IMR-90 (cell line): Measurements from ENCODE around the gene BICD1. TPM values are rescaled to one million over a fixed set of nuclear protein-coding genes. Genes with fewer than 3 reads are reported as not detected.

Experiments
- ATAC-seq: fragments of 200-7000 bp; cut with Tn5 transposase; 2 replicates; pipeline ENCODE4 v1.9.1; 2020; ENCODE audit warnings: low read depth, mild to moderate bottlenecking, moderate library complexity
- BruUV-seq: library from RNA; stranded (reverse); fragments of 400-500 nt; replicated peaks from 2 replicates; lab custom pipeline; 2021; lab: Mats Ljungman, UMichigan
- CTCF ChIA-PET: fragments of 300-600 bp; formaldehyde crosslinking; extraction: SDS; loops from one replicate; lab custom pipeline; 2021; ENCODE audit warnings: antibody characterized with exemption; lab: Yijun Ruan, JAX
- POLR2A ChIA-PET: fragments of 300-600 bp; sonication (Branson Sonifier 250); formaldehyde crosslinking; loops from one replicate; lab custom pipeline; 2022; ENCODE audit warnings: antibody characterized with exemption; ENCODE audit not compliant: unreplicated experiment; lab: Charles Lee
- DNase-seq: peaks from one replicate; pipeline ENCODE4 v3.0.0; 2013
- H2AFZ ChIP-seq: replicated peaks from 2 replicates; pipeline ENCODE3; 2013; ENCODE audit warnings: low read length, mild to moderate bottlenecking; ENCODE audit not compliant: poor library complexity
- H2AK5ac ChIP-seq: 2 replicates; pipeline ENCODE4 v1.6.1; 2013; ENCODE audit warnings: low read depth, low read length, inconsistent platforms
- H2AK9ac ChIP-seq: replicated peaks from 2 replicates; pipeline ENCODE3; 2013; ENCODE audit warnings: mild to moderate bottlenecking, low read depth, low read length, moderate library complexity; ENCODE audit not compliant: poor library complexity
- H2BK120ac ChIP-seq: 2 replicates; pipeline ENCODE4 v1.6.1; 2013; ENCODE audit warnings: low read depth, low read length, inconsistent platforms
- H2BK15ac ChIP-seq: 3 replicates; pipeline ENCODE4 v1.6.1; 2013; ENCODE audit warnings: low read depth, low read length, inconsistent platforms
- H2BK20ac ChIP-seq: 2 replicates; pipeline ENCODE4 v1.6.1; 2013; ENCODE audit warnings: low read depth, mild to moderate bottlenecking, inconsistent platforms, low read length, moderate library complexity
- H2BK5ac ChIP-seq: 2 replicates; pipeline ENCODE4 v1.6.1; 2013; ENCODE audit warnings: mild to moderate bottlenecking, low read depth, low read length, inconsistent platforms; ENCODE audit not compliant: poor library complexity, severe bottlenecking
- H3K14ac ChIP-seq: replicated peaks from 2 replicates; pipeline ENCODE4 v1.6.1; 2013; ENCODE audit warnings: low read depth, low read length, inconsistent platforms
- H3K18ac ChIP-seq: 2 replicates; pipeline ENCODE4 v1.6.1; 2013; ENCODE audit warnings: low read depth, low read length, control low read depth
- H3K23ac ChIP-seq: 2 replicates; pipeline ENCODE4 v1.6.1; 2013; ENCODE audit warnings: low read depth, low read length, inconsistent platforms
- H3K27ac ChIP-seq: 2 replicates; pipeline ENCODE4 v1.5.1; 2013; ENCODE audit warnings: mild to moderate bottlenecking, control low read depth, low read length; ENCODE audit not compliant: insufficient read depth
- H3K27me3 ChIP-seq: 2 replicates; pipeline ENCODE4 v1.6.1; 2013; ENCODE audit warnings: low read length; ENCODE audit not compliant: control insufficient read depth, insufficient read depth
- H3K36me3 ChIP-seq: 2 replicates; pipeline ENCODE4 v1.6.1; 2013; ENCODE audit warnings: low read length, mixed read lengths; ENCODE audit not compliant: control insufficient read depth, insufficient read depth
- H3K4ac ChIP-seq: 2 replicates; pipeline ENCODE4 v1.6.1; 2013; ENCODE audit warnings: low read depth, low read length, inconsistent platforms
- H3K4me1 ChIP-seq: 2 replicates; pipeline ENCODE4 v1.6.1; 2013; ENCODE audit warnings: low read length, mixed read lengths; ENCODE audit not compliant: control insufficient read depth, insufficient read depth
- H3K4me2 ChIP-seq: 2 replicates; pipeline ENCODE4 v1.6.1; 2013; ENCODE audit warnings: low read depth, mild to moderate bottlenecking, control low read depth, low read length, moderate library complexity
- H3K4me3 ChIP-seq: 2 replicates; pipeline ENCODE4 v1.5.1; 2013; ENCODE audit warnings: low read depth, mild to moderate bottlenecking, control low read depth, low read length, moderate library complexity; ENCODE audit not compliant: insufficient read depth
- H3K56ac ChIP-seq: 2 replicates; pipeline ENCODE4 v1.6.1; 2013; ENCODE audit warnings: low read length, inconsistent platforms; ENCODE audit not compliant: insufficient read depth; ENCODE audit errors: extremely low read depth
- H3K79me1 ChIP-seq, 2 experiments: 2 replicates each; pipeline ENCODE4 v1.6.1; 2013; ENCODE audit warnings: low read length in 2 of 2, inconsistent platforms in 1 of 2, low read depth in 1 of 2
- H3K9ac ChIP-seq: 2 replicates; pipeline ENCODE4 v1.6.1; 2013; ENCODE audit warnings: low read depth, low read length, control low read depth
- H3K9me1 ChIP-seq: 2 replicates; pipeline ENCODE4 v1.6.1; 2013; ENCODE audit warnings: low read length, inconsistent platforms; ENCODE audit not compliant: insufficient read depth
- H3K9me3 ChIP-seq: 2 replicates; pipeline ENCODE4 v1.6.1; 2013; ENCODE audit warnings: low read length; ENCODE audit not compliant: control insufficient read depth, insufficient read depth
- H4K20me1 ChIP-seq: 2 replicates; pipeline ENCODE4 v1.6.1; 2013; ENCODE audit warnings: low read length, inconsistent platforms; ENCODE audit not compliant: insufficient read depth
- H4K5ac ChIP-seq: 2 replicates; pipeline ENCODE4 v1.6.1; 2013; ENCODE audit warnings: mild to moderate bottlenecking, low read depth, low read length, control low read depth
- H4K8ac ChIP-seq, 2 experiments: 2 replicates each; pipeline ENCODE4 v1.6.1; 2013; ENCODE audit warnings: low read depth in 2 of 2, low read length in 2 of 2, control low read depth in 1 of 2, inconsistent platforms in 1 of 2
- H4K91ac ChIP-seq: 2 replicates; pipeline ENCODE4 v1.6.1; 2013; ENCODE audit warnings: low read depth, low read length, inconsistent platforms; ENCODE audit not compliant: insufficient read depth
- BHLHE40 ChIP-seq: fragments of 150-350 bp; IDR thresholded peaks from 2 replicates; pipeline ENCODE4 v1.6.1; 2016; ENCODE audit warnings: mild to moderate bottlenecking, low read depth, low read length
- CEBPB ChIP-seq: IDR thresholded peaks from 2 replicates; pipeline ENCODE4 v1.6.1; 2012; ENCODE audit warnings: low read depth, low read length, improper control_type of control experiment
- CHD1 ChIP-seq: IDR thresholded peaks from 2 replicates; pipeline ENCODE4 v1.6.1; 2012; ENCODE audit warnings: low read depth, low read length, improper control_type of control experiment
- CTCF ChIP-seq: conservative IDR thresholded peaks from 2 replicates; pipeline ENCODE4 v1.5.1; 2012; ENCODE audit warnings: mild to moderate bottlenecking, low read depth, low read length, improper control_type of control experiment
- FOS ChIP-seq: fragments of 150-350 bp; IDR thresholded peaks from 2 replicates; pipeline ENCODE4 v1.6.1; 2016; ENCODE audit warnings: low read depth, low read length
- MAFK ChIP-seq: IDR thresholded peaks from 2 replicates; pipeline ENCODE4 v1.6.1; 2012; ENCODE audit warnings: low read depth, low read length, improper control_type of control experiment
- MAZ ChIP-seq: IDR thresholded peaks from 2 replicates; pipeline ENCODE4 v1.6.1; 2012; ENCODE audit warnings: low read depth, mild to moderate bottlenecking, low read length, improper control_type of control experiment, moderate library complexity, borderline replicate concordance
- MXI1 ChIP-seq: IDR thresholded peaks from 2 replicates; pipeline ENCODE4 v1.6.1; 2012; ENCODE audit warnings: low read depth, mild to moderate bottlenecking, low read length, moderate library complexity, borderline replicate concordance
- NFE2L2 ChIP-seq: fragments of 150-350 bp; IDR thresholded peaks from 2 replicates; pipeline ENCODE4 v1.6.1; 2016; ENCODE audit warnings: low read depth, mild to moderate bottlenecking, low read length
- POLR2A ChIP-seq: IDR thresholded peaks from 2 replicates; pipeline ENCODE4 v1.6.1; 2012; ENCODE audit warnings: mild to moderate bottlenecking, low read depth, low read length
- RAD21 ChIP-seq: IDR thresholded peaks from 2 replicates; pipeline ENCODE4 v1.6.1; 2012; ENCODE audit warnings: low read length, improper control_type of control experiment
- RCOR1 ChIP-seq: IDR thresholded peaks from 2 replicates; pipeline ENCODE4 v1.6.1; 2012; ENCODE audit warnings: mild to moderate bottlenecking, low read length, improper control_type of control experiment; ENCODE audit not compliant: insufficient replicate concordance
- RFX5 ChIP-seq: IDR thresholded peaks from 2 replicates; pipeline ENCODE4 v1.8.0; 2012; ENCODE audit warnings: low read depth, mild to moderate bottlenecking, low read length, moderate library complexity
- SMC3 ChIP-seq: fragments of 150-350 bp; IDR thresholded peaks from 2 replicates; pipeline ENCODE4 v1.6.1; 2016; ENCODE audit warnings: low read depth, mild to moderate bottlenecking, antibody characterized with exemption, low read length, moderate library complexity
- WGBS, 2 experiments: methylation state at CpG; one replicate each; pipeline versions ENCODE4 v1.1.5 to v1.1.7; 2013; ENCODE audit warnings: missing lambda C conversion rate in 2 of 2; ENCODE audit not compliant: insufficient read length in 1 of 2; ENCODE audit errors: extremely low coverage in 2 of 2; 5-methylcytosine and 5-hydroxymethylcytosine counted together
- dilution Hi-C: fragments of 300-500 bp; cut with HindIII; formaldehyde crosslinking; loops from one replicate; pipeline ENCODE4 v1.14.3; 2018; ENCODE audit warnings: low sequenced_read_pairs; ENCODE audit not compliant: unreplicated experiment
- in situ Hi-C: fragments of 300-500 bp; cut with MboI; formaldehyde crosslinking; loops from 3 replicates; pipeline ENCODE4 v1.14.3; 2019; ENCODE audit warnings: low sequenced_read_pairs, inconsistent platforms, mixed read lengths
- intact Hi-C: fragments of 100-400 bp; cut with micrococcal nuclease; formaldehyde crosslinking; loops from 2 replicates; pipeline ENCODE4 v1.10.0; 2022
- polyA plus RNA-seq, 3 experiments: library from polyadenylated mRNA; depleted of rRNA; stranded (reverse); fragments of >200 nt; gene quantifications; 2 replicates each; pipeline ENCODE4 v1.2.3, GENCODE V29; 2012; ENCODE audit warnings: low replicate concordance in 1 of 3
- total RNA-seq: library from RNA; depleted of rRNA; stranded (reverse); fragments of >200 nt; gene quantifications from 2 replicates; pipeline ENCODE4 v1.2.3, GENCODE V29; 2012
- TF ChIP-seq, protein P1 (sequence below): fragments of 150-350 bp; IDR thresholded peaks from 2 replicates; pipeline ENCODE4 v1.6.1; 2017; ENCODE audit warnings: mild to moderate bottlenecking, antibody characterized with exemption, low read length, low read depth
- TF ChIP-seq, protein P2 (sequence below): fragments of 150-350 bp; IDR thresholded peaks from 2 replicates; pipeline ENCODE4 v1.6.1; 2016; ENCODE audit warnings: low read depth, mild to moderate bottlenecking, low read length, moderate library complexity, borderline replicate concordance

Gene BICD1
- total and polyA plus RNA-seq, 2 of the 4 experiments (the other 2 are of a cell fraction), result 17.2 to 21.8 TPM

- no peaks in the 10 kb centered on the region for H3K27me3 ChIP-seq
- peaks cover 17 to 66% of the 10 kb centered on the region in 2 experiments; a peak in 3 of 4 replicates for H3K79me1 ChIP-seq
- no peak overlapping the region; a peak in 1 of 4 replicates for H4K8ac ChIP-seq
- H3K18ac ChIP-seq, result no peak overlapping the region
- no peak for TF ChIP-seq MAFK
- TF ChIP-seq, protein P1, sequence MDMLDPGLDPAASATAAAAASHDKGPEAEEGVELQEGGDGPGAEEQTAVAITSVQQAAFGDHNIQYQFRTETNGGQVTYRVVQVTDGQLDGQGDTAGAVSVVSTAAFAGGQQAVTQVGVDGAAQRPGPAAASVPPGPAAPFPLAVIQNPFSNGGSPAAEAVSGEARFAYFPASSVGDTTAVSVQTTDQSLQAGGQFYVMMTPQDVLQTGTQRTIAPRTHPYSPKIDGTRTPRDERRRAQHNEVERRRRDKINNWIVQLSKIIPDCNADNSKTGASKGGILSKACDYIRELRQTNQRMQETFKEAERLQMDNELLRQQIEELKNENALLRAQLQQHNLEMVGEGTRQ, result no peak
- TF ChIP-seq MXI1, result no peak
- TF ChIP-seq RAD21, result no peak
- no peak for TF ChIP-seq MAZ
- TF ChIP-seq CTCF, result no peak
- TF ChIP-seq, protein P2, sequence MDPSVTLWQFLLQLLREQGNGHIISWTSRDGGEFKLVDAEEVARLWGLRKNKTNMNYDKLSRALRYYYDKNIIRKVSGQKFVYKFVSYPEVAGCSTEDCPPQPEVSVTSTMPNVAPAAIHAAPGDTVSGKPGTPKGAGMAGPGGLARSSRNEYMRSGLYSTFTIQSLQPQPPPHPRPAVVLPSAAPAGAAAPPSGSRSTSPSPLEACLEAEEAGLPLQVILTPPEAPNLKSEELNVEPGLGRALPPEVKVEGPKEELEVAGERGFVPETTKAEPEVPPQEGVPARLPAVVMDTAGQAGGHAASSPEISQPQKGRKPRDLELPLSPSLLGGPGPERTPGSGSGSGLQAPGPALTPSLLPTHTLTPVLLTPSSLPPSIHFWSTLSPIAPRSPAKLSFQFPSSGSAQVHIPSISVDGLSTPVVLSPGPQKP, result no peak
- TF ChIP-seq BHLHE40, result no peak; the same call in 1 of the 2 replicates
- no peak for TF ChIP-seq POLR2A
- no peak for TF ChIP-seq SMC3
- no peak for TF ChIP-seq RCOR1
- no peak for TF ChIP-seq RFX5
- TF ChIP-seq FOS, result no peak
- TF ChIP-seq CHD1, result no peak
- TF ChIP-seq NFE2L2, result no peak
- TF ChIP-seq CEBPB, result no peak
- dilution Hi-C loops (no loop called here), in situ Hi-C loops (no loop called here), intact Hi-C loops (no loop called here)
- H3K4ac ChIP-seq, result no peak overlapping the region
- no peak overlapping the region for H2BK20ac ChIP-seq
- no peak overlapping the region for H3K56ac ChIP-seq
- no peak overlapping the region; the same call in 1 of the 2 replicates for H3K4me2 ChIP-seq
- WGBS, 2 experiments, result no CpG with 5 or more reads among the region's 3 CpGs
- H2AFZ ChIP-seq, result no peak overlapping the region
- POLR2A ChIA-PET, result no interaction called here
- peaks cover 3% of the 10 kb centered on the region; the same call in 1 of the 2 replicates for H3K36me3 ChIP-seq
- peaks cover 17% of the 10 kb centered on the region for H3K4me1 ChIP-seq
- H4K5ac ChIP-seq, result no peak overlapping the region
- H3K9me1 ChIP-seq, result peaks cover 14% of the 10 kb centered on the region
- H3K9ac ChIP-seq, result no peak overlapping the region
- ATAC-seq, result no peak
- H4K20me1 ChIP-seq, result no peaks in the 10 kb centered on the region
- no peak overlapping the region for H3K4me3 ChIP-seq
- H2AK9ac ChIP-seq, result no peak overlapping the region
- 0 out of 3 replicates have a peak overlapping the region, but pooled peaks have one; percentile 19 for H2BK15ac ChIP-seq
- DNase-seq, result peak; percentile 23
- no peak overlapping the region; the same call in 1 of the 2 replicates for H3K27ac ChIP-seq
- no peak overlapping the region for H2BK120ac ChIP-seq
- no peak overlapping the region for H3K23ac ChIP-seq
- no peak overlapping the region for H4K91ac ChIP-seq
- H3K9me3 ChIP-seq, result no peaks in the 10 kb centered on the region
- CTCF ChIA-PET, result no interaction called here
- BruUV-seq, result no TSS peak
- H3K14ac ChIP-seq, result no peak overlapping the region
- peak overlapping the region; percentile 70 for H2BK5ac ChIP-seq
- H2AK5ac ChIP-seq, result no peak overlapping the region; the same call in 1 of the 2 replicates
These were observed 10.7 kb downstream of the BICD1 start for GRCh38 chr12:32117316-32117715.
